ENCODE results near the gene PHYKPL. TPM values are rescaled to one million over a fixed set of nuclear protein-coding genes. Genes with fewer than 3 reads are reported as not detected.

PHYKPL gene
- total and polyA plus RNA-seq, 2 of the 13 experiments (the other 11 are each of a cell fraction or from before 2014, with no cell fraction given): 18.0 to 78.6 TPM

GRCh38 chr5:178232124-178232919, at the start of gene PHYKPL (continued):
- no peak for TF ChIP-seq RERE (CRISPR knock-in tag; IDR thresholded peaks at IDR 0.05; ENCODE audit: low read depth)
- 0 out of 2 replicates have a peak, but pooled peaks have one; percentile 10 for TF ChIP-seq HOXA5 (CRISPR knock-in tag; IDR thresholded peaks at IDR 0.05)
- TF ChIP-seq ZNF556 (CRISPR knock-in tag; IDR thresholded peaks at IDR 0.05; ENCODE audit: borderline replicate concordance): peak; percentile 49; the same call in 1 of the 2 replicates
- TF ChIP-seq REL (CRISPR knock-in tag; conservative IDR thresholded peaks at IDR 0.05): peak; percentile 77
- peak; percentile 29; the same call in 1 of the 2 replicates for TF ChIP-seq NRL (CRISPR knock-in tag; IDR thresholded peaks at IDR 0.05; ENCODE audit: borderline replicate concordance)
- TF ChIP-seq NONO (IDR thresholded peaks at IDR 0.05): no peak
- peak; percentile 40 for TF ChIP-seq NONO (CRISPR knock-in tag; conservative IDR thresholded peaks at IDR 0.05)
- peak; percentile 92 for TF ChIP-seq ZBTB14 (CRISPR knock-in tag; IDR thresholded peaks at IDR 0.05)
- TF ChIP-seq KAT8 (CRISPR knock-in tag; IDR thresholded peaks at IDR 0.05): peak; percentile 74
- peak; percentile 51; the same call in 1 of the 2 replicates for TF ChIP-seq HOXA9 (CRISPR knock-in tag; IDR thresholded peaks at IDR 0.05; ENCODE audit: borderline replicate concordance)
- TF ChIP-seq GMEB2 (CRISPR knock-in tag; IDR thresholded peaks at IDR 0.05; ENCODE audit: low read depth): peak; percentile 90
- 0 out of 2 replicates have a peak, but pooled peaks have one; percentile 45 for TF ChIP-seq ZNF747 (CRISPR knock-in tag; IDR thresholded peaks at IDR 0.05; ENCODE audit: borderline replicate concordance)
- TF ChIP-seq PRDM4 (CRISPR knock-in tag; IDR thresholded peaks at IDR 0.05; ENCODE audit: borderline replicate concordance): no peak
- 0 out of 2 replicates have a peak, but pooled peaks have one; percentile 73 for TF ChIP-seq ZMAT3 (CRISPR knock-in tag; conservative IDR thresholded peaks at IDR 0.05)
- no peak; the same call in 1 of the 2 replicates for TF ChIP-seq ZNF891 (CRISPR knock-in tag; IDR thresholded peaks at IDR 0.05)
